SH-SY5Y (cell line): ENCODE data around the gene CCL23.

Experiments used
- GATA2 ChIP-seq: IDR thresholded peaks from 2 replicates; pipeline ENCODE4 v1.6.1; 2011; ENCODE audit warnings: mild to moderate bottlenecking, low read depth, low read length
- GATA3 ChIP-seq: IDR thresholded peaks from 2 replicates; pipeline ENCODE4 v1.6.1; 2011; ENCODE audit warnings: low read depth, mild to moderate bottlenecking, low read length, moderate library complexity

The CCL23 gene

GRCh38 chr17:35965272-35965671 is 52.5 kb downstream of the CCL23 start:
- no peak for TF ChIP-seq GATA3
- TF ChIP-seq GATA2, result no peak

DNA sequence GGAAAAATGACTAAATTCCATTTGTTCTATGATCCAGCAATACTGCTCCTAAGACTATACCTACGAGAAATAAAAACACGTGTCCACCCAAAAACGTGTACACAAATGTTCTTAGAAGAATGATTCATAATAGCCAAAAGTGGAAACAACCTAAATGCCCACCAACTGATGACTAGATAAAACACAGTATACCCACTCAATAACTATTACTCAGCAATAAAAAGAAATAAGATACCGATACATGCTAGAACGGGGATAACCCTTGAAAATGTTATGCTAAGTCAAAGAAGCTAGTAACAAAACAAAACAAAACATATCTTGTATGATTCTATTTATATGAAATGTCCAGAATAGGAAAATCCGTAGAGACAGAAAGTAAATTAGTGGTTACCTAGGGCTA is 54.1 kb downstream of the CCL23 start:
- TF ChIP-seq GATA3, result no peak
- TF ChIP-seq GATA2, result no peak
